CD4-positive, alpha-beta T cell treated with Interleukin-4 for 4 hours (primary cell): ENCODE results near the gene MISP3.

Experiments used
- DNase-seq: peaks from one replicate; pipeline ENCODE4 v3.0.0-alpha.2; 2020

The MISP3 gene

DNA sequence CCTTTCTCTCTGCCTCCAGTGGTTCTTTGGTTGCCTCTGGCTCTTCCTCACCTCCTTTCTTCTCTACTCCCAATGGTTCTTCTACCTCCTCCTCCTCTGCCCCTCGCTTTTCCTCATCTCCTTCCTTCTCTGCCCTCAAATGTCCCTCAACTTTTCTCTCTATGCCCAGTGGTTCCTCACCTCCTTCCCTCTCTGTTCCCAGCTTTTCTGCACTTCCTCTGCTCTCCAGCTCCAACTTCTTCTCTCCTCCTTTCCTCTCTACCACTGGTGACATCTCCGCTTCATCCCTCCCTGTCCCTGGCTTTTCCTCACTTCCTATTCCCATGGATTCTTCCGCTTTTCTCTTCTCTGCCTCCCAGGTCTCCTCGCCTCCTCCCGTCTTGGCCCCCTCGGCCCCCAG is 18.5 kb upstream of the MISP3 start:
- DNase-seq = no peak

DNA sequence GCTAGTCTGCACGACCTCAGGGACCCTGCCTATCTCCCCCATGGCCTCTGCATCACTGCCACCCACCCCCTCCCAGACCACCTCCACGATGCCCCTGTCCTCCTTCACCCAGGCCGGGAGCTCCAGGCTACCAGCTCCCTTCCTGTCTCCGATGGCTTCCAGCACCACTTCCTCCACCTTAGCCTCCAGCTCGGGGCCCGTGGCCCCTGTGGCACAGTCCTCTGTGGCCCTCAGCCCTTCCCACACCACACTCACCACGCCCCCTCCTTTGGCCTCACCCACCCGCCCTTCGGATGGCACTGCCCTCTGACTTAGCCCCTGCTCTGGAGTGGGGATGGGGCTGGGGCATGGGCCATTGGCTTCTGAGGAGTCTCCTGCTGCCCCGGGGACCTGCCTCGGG is 17.9 kb upstream of the MISP3 start:
- DNase-seq = no peak

DNA sequence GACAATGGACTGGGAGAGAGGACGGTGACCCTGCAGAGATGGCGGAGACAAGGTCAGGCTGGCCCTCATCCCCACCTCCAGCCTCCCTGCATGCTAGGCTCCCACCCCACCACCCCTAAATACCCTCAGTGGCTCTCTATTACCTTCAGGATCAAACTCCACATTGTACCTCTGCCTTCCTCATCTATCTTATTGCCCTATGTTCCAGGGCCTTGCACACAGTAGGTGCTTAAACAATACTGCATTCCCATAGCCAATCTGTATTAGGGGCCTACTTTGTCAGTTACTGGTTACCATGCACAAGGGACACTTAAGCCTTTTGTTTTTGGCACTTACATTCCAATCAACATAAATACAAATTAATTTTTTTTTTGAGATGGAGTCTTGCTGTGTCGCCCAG is 17.2 kb upstream of the MISP3 start:
- DNase-seq = no peak

DNA sequence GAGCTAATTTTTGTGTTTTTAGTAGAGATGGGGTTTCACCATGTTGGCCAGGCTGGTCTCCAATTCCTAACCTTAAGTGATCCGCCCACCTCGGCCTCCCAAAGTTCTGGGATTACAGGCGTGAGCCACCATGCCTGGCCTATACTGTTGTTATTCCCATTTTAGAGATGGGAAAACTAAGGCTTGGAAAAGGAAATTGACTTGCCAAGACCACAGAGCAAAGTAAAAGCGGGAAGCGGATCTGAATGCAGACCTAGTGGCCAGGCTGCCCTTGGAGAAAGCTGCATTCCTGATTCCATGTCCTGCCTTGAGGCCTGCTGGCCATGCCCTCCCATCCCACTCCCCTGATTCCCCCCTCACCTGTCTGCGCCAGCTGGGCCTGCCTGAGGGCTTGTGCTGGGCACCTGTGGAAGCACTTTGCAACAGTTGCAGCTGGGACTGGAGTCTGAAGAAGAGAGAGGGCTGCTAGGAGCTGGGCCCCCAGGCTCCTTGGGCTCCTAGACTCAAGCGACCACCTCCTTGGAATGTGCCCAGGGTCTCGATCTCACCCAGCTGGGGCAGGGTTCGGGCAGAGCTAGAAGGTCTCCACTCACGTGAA is 16.4 kb upstream of the MISP3 start:
- no peak for DNase-seq

DNA sequence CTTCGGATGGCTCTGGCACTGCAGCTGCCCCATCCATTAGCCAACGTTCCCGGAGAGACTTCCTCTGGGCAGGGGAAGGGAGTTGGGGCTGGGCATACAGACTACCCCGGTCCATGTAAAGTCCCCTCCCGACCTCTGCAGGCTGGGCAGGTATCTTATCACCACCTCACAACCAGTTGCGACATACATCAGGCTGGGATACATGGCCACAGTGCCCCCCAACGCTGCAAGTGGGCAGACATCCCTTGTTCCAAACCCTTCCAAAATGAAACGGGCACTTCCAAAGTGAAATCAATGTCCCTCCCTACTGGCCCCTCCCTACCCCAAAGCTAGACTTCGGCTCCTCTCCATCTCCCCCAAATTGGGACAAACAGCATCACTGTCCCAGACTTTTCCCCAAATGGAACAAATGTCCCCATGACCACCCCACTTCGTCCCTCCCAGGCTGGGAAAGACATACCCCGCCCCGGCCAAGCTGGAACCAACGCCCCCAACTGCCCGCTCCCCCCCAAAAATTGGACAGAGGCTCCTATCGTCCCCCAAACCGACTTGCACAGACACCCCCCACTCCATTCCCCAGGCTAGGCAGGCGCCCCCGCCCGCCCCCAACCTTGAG is 15.7 kb upstream of the MISP3 start:
- no peak for DNase-seq

- DNase-seq = no peak
These were observed 14.1 kb upstream of the MISP3 start for GRCh38 chr19:14058182-14059092.

GRCh38 chr19:14059093-14059480 is 13.5 kb upstream of the MISP3 start:
- no peak for DNase-seq

GRCh38 chr19:14059652-14060155 is 12.9 kb upstream of the MISP3 start:
- no peak for DNase-seq

DNA sequence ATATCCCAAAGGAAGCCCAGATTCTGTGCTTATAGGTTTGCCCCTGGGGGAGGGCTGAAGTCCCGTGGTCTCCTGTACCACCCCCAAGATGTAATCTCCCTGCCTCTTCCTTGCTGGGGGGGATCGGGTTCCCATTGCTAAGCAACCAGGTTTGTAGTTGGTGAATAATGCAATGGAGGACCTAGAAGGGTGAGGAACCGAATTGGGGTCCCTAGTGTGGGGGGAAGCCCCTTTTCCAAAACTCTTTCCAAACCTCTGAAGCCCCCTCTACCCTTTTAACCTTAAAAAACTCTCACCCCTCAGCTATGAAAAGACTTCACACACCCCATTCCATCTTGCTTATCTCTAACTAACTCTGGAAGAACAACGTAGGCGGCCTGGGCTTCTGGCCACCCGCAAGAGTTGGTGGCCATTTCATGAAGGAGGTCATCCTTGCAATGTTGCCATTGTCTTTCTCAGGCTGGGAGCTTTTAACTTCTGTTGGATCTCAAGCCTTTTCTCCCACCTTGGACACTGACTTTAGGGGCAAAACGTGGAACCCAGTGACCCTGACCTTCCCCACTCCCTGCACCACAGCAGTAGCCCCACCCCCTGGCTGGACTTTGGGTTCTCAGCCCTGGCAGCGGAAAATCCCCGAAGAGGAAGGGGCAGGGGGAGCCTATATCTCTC is 11.4 kb upstream of the MISP3 start:
- no peak for DNase-seq

- no peak for DNase-seq
These were observed 10.6 kb upstream of the MISP3 start, which contains the start of gene PALM3 for GRCh38 chr19:14061751-14062557. TSS of gene PALM3 (minus strand) at chr19:14062076. CDS start at chr19:14061980, 96 bp downstream.

DNA sequence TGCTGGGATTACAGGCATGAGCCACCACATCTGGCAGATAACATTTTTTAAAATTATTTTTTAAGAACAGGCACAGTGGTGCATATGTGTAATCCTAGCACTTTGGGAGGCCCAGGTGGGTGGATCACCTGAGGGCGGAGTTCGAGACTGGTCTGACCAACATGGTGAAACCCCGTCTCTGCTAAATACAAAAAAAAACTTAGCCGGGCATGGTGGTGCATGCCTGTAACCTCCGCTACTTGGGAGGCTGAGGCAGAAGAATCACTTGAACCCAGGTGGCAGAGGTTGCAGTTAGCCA is 10.1 kb upstream of the MISP3 start:
- DNase-seq = no peak

- no peak for DNase-seq
These were observed 9.5 kb upstream of the MISP3 start for GRCh38 chr19:14063105-14063504.

GRCh38 chr19:14066134-14066533 is 6.5 kb upstream of the MISP3 start:
- DNase-seq = no peak

DNA sequence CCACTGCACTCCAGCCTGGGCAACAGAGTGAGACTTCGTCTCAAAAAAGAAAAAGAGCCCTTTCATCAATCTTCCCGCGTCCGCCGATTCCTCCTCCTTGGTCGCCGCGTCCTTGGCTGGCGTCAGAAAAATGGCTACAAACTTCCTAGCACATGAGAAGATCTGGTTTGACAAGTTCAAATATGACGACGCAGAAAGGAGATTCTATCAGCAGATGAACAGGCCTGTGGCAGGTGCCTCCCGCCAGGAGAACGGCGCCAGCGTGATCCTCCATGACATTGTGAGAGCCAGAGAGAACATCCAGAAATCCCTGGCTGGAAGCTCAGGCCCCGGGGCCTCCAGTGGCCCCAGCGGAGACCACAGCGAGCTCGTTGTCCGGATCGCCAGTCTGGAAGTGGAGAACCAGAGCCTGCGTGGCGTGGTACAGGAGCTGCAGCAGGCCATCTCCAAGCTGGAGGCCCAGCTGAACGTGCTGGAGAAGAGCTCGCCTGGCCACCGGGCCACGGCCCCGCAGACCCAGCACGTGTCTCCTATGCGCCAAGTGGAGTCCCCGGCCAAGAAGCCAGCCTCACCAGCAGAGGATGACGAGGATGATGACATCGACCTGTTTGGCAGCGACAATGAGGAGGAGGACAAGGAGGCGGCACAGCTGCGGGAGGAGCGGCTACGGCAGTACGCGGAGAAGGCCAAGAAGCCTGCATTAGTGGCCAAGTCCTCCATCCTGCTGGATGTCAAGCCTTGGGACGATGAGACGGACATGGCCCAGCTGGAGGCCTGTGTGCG is 2.1 kb upstream of the MISP3 start:
- no peak for DNase-seq

GRCh38 chr19:14073261-14073924 is 807 bp downstream of the MISP3 start:
- peak; percentile 71 for DNase-seq

DNA sequence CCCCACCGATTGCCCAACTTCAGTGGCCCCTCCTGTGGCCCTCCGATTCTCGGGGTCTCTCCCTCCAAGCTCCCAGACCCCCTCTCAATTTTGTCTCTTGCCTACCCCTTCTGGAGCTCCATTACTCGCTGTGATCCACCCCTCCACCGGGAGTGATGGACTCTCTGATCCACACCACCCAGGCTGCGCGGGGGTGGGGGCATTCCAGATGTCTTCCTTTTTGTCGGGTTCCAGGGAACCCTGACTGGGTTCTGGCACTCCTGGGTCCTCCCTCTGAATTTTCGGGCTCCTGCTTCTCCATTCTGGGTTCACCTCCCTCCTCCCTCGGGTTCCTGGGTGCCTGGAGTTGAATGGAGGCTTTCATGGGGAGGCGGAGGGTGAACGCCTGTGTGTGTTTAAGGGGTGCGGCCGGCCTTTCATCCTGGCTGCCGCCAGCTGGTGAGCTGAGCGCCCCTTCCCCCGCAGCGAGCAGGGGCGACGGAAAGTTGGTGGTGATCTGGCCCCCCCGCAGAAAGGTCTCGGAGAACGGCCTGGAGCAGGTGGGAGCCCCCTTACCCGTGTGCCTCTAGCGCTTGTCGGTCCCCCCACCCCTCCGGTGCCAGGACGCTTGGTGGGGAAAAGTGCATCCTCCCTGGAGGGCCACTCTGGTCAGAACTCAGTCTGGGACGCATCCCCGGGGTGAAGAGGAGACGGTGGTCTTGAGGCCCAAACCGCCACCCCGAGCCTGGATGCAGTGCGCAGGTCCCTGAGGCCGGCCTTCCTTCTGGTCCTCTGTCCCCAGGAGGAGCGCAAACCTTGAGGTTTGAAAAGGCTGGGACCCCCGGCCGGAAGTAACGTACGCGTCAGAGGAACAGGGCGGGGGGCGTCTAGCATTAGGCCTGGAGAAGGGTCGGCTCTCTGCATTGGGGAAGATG is 1.6 kb downstream of the MISP3 start:
- DNase-seq = no peak

- DNase-seq = no peak
These were observed 5.8 kb downstream of the MISP3 start for GRCh38 chr19:14078411-14078810.

GRCh38 chr19:14080887-14081796 is 8.6 kb downstream of the MISP3 start:
- peak; percentile 100 for DNase-seq
